GM21786 (cell line): ENCODE data around the gene CNP.
A peak's percentile ranks its signal among the peaks of the same experiment; 100 is the strongest.

Source experiments
- ATAC-seq: cut with Tn5 transposase; IDR thresholded peaks from one replicate; pipeline ENCODE4 v1.9.1; 2021; ENCODE audit not compliant: unreplicated experiment

Gene CNP

GRCh38 chr17:41941168-41941567 lies 25.4 kb upstream of the CNP start:
- no peak for ATAC-seq

GRCh38 chr17:41942626-41943373 lies 23.8 kb upstream of the CNP start:
- no peak for ATAC-seq

- no peak for ATAC-seq
Measured at GRCh38 chr17:41943492-41943891, 23.1 kb upstream of the CNP start.

- ATAC-seq: no peak
Measured at GRCh38 chr17:41944943-41945342, 21.7 kb upstream of the CNP start.

DNA sequence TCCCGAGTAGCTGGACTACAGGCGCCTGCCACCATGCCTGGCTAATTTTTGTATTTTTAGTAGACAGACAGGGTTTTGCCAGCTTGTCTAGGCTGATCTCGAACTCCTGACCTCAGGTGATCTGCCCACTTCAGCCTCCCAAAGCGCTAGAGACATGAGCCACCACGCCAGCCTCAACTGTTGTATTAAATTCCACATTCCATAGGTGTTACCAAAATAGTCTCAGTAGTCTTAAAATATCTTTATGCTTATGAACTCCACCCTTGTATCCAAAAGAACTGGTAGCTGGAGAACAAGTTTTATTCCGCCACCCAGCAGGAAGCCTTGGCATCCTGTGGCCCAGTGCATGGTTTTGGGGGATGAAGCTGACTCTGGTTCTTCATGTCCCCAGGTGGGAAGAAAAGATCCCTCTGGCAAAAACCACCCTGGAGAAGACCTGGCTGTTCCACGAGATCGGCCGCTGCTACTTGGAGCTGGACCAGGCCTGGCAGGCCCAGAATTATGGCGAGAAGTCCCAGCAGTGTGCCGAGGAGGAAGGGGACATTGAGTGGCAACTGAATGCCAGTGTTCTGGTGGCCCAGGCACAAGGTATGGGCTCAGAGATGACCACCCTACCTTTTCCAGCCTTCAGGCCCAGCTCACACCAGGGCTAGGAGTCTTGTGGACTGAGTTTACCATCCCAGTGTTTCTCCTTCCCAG lies 17.7 kb upstream of the CNP start:
- no peak for ATAC-seq

DNA sequence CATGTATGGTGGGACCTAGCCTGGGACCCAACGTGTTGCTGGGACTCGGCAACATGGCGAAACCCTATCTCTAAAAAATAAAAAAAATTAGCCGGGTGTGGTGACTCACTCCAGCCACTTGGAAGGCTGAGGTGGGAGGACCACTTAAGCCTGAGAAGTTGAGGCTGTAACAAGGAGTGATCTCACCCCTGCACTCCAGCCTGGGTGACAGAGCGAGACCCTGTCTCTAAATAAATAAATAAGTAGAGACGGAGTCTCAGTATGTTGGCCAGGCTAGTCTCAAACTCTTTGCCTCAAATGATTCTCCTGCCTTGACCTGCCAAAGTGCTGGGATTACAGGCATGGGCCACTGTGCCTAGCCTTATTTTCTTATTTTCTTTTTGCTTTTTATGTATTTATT lies 10.1 kb upstream of the CNP start:
- no peak for ATAC-seq

DNA sequence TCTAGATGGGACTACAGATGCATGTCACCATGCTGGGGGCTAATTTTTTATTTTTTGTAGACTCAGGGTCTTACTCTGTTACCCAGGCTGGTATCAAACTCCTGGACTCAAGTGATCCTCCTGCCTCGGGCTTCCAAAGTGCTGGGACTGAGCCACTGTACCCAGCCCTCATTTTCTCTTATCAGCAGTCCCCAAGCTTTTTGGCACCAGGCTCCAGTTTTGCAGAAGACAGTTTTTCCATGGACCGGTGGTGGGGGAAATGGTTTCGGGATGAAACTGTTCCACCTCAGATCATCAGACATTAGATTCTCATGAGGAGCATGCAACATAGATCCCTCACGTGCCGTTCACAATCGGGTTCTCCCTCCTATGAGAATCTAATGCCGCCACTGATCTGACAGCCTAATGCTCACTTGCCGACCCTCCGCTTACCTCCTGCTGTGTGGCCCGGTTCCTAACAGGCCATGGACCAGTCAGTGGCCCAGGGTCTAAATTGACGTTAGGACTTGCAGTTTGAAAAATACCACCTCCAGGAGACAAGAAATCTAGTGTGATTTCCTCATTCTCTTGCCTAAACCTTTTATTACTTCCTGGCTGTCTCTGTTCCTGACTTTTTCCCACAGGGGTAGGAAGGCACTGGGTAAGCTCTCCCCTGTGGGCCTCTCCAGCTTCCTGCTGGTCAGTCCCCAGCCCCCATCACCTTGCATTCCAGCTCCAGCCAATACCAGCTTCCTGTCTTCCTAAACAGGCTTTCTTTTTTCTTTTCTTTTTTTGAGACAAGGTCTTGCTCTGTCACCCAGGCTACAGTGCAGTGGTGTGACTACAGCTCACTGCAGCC lies 9.3 kb upstream of the CNP start:
- no peak for ATAC-seq

DNA sequence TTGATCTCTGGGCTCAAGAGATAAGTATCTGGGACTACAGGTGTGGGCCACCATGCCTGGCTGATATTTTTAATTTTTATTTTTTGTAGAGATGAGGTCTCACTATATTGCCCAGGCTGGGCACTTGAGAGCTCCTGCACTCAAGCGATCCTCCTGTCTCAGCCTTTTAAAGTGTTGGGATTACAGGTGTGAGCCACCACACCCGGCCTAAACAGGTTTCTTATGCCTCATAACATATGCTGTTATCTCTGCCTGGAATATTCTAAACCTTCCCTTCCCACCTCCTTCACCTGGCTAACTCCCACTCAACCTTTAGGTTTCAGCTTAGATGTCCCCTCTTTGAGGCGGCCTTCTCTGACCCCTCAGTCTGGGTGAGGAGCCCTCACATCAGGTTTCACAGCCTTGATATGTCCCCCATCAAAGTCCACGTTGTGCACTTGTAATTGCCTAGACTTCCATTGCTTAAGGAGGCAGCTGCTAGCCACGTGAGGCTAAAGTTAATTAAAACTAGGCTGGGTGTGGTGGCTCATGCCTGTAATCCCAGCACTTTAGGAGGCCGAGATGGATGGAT lies 8.6 kb upstream of the CNP start:
- no peak for ATAC-seq

GRCh38 chr17:41959030-41959335 lies 7.6 kb upstream of the CNP start:
- ATAC-seq: no peak

DNA sequence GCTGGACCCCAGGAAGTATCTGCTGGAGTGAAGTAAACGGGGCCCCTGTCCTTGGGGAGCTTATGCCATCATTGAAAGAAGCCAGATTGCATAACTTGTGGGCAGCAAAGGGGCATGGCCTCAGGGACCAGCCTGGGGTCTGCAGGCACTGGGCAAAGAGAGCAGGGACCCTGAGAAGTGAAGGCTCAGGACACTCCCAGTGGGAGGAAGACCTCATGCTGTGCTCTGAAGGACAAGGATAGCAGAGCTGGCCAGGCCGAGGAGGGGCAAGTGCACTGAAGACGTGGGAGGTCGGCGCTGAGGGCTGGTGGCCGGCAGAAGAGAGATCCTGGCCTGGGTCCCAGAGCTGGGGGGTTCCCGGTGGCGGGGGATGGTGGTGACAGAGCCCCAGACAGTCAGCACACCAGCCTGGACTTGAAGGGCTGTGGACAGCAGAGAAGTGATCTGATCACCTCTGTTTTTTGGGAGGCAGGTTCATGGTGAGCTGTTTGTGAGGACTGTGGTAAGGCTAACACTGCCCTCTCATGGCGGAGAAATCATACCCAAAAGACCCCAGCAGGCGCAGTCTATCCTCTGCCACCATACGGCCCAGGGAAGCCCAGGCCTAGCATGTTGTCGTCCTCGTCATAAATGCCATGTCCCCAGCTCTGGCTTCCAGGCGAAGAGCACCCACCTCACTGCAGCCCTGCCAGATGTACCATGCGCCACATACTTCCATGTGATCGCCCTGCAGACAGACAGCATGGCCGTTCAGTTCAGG lies 7.1 kb upstream of the CNP start:
- no peak for ATAC-seq

- ATAC-seq: no peak
Measured at GRCh38 chr17:41962111-41962510, 4.5 kb upstream of the CNP start.

DNA sequence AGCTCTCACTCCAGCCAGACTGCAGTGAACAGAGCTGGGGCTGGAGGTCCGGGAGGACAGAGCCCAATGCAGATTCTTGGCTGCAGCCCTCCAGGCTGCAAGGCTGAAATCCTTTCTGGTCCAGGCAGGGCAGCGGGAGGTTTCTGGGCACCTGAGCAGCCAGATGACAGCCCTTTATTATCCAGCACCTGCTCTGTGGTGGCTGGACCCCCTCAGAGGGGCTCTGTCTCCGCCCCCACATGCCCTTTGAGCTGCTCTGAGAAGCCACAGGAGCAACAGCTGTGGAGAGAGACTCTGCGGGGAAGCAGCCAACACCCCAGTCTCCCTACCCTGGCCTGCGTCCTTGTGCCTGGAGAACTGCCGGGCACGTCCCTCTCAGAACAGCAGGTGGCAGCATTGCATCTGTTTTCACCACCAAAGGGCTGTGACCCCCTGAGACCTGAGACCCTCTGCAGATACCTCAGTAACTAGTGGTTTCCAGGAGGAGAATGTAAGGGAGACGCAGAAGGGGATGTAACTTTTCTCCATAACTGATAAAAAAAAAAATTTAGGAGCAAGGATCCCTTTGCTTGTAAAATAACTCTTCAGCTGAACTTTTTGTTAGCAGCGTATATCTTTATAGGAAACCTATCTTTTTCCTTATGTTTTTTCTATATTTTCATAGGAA lies 3.7 kb upstream of the CNP start:
- no peak for ATAC-seq

GRCh38 chr17:41965694-41966462 lies 717 bp upstream of the CNP start:
- ATAC-seq: peak; percentile 40

- ATAC-seq: no peak
Measured at GRCh38 chr17:41967141-41967920, 736 bp downstream of the CNP start.

- ATAC-seq: no peak
Measured at GRCh38 chr17:41967921-41968578, 1.5 kb downstream of the CNP start.

DNA sequence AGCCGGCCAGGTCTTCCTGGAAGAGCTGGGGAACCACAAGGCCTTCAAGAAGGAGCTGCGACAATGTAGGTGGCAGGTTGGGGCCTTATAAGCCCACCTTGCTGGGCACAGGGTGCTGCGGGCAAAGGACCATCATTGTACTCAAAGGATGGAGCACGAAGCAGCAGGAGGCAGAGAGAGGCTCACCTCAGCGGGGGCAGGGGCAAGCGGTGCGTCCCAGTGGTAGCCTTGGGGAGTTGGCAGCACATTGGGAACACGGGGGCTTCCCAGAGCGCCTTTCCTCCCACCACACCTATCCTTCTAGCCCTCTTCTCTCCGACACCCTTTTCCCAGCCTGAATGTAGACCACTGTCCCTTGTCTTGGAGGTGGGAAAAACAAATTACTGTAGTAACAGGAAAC lies 2.1 kb downstream of the CNP start:
- no peak for ATAC-seq

DNA sequence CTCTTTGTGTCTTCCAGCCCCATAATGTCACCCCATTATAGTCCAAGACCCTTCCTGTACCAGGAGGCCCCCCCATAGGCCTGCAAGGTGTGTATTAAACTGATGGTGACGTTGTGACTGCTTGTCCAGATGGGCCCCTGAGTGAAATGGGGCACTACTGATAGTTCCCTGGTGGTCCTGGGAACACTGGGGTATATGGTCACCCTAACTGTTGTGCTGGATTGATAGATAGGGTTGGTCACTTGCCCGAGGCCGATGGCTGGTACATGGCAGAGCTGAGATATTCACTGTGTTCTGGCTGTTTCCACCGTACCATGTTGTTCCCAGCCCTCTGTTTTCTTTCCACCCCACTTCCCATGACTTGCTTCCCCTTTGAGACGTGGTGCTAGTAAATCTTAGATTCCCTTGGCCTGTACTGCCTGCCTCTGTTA lies 4.3 kb downstream of the CNP start:
- no peak for ATAC-seq
